ENCODE results near the gene CYBRD1. TPM values are rescaled to one million over a fixed set of nuclear protein-coding genes. Genes with fewer than 3 reads are reported as not detected.

Gene CYBRD1
- total RNA-seq, 1 experiment from 2014 or later, result 9.7 TPM

- Histone ChIP-seq H3K4me1 (no peaks in the 10 kb centered on the region), H3K27me3 (replicated peaks; ENCODE audit: control insufficient read depth, insufficient read depth, low read length) (no peaks in the 10 kb centered on the region), H3K4me3 (ENCODE audit: low read depth, low read length) (no peak overlapping the region), H3K36me3 (ENCODE audit: control insufficient read depth, insufficient read depth, low read length) (no peaks in the 10 kb centered on the region), H3K9me3 (no peaks in the 10 kb centered on the region)
- Mint-ChIP-seq H3K4me1 (ENCODE audit: low read depth, unreplicated experiment) (no peaks in the 10 kb centered on the region), H3K27me3 (ENCODE audit: insufficient read depth, unreplicated experiment) (peaks cover 10% of the 10 kb centered on the region), H3K36me3 (ENCODE audit: insufficient read depth, unreplicated experiment) (peaks cover 6% of the 10 kb centered on the region), H3K4me3 (ENCODE audit: unreplicated experiment) (no peak overlapping the region), H3K9me3 (ENCODE audit: unreplicated experiment) (no peaks in the 10 kb centered on the region), H3K27ac (ENCODE audit: unreplicated experiment) (no peak overlapping the region)
- peak; percentile 20 to 68 for TF ChIP-seq CTCF (IDR thresholded peaks at IDR 0.05; ENCODE audit: insufficient read depth in 1 of 2, low read depth in 1 of 2, low read length in 1 of 2, severe bottlenecking in 1 of 2, unreplicated experiment in 1 of 2)
- no TSS peak for BruUV-seq (replicated peaks)
- ChIA-PET CTCF (interaction anchor here (0.7 kb wide), 1 partner anchor 12 kb away, joined by 4 read pairs; no protein-coding TSS in a partner anchor), POLR2A (no interaction called here)
- peak in 1 of 2 experiments; percentile 41 for DNase-seq
- intact Hi-C loops (cut with micrococcal nuclease; ENCODE audit: unreplicated experiment), result no loop called here
These were observed 19.1 kb downstream of the CYBRD1 start for GRCh38 chr2:171541202-171541887.

GRCh38 chr2:171545086-171545485 is 22.8 kb downstream of the CYBRD1 start:
- H3K27ac Mint-ChIP-seq (ENCODE audit: unreplicated experiment), result no peak overlapping the region
- TF ChIP-seq CTCF (IDR thresholded peaks at IDR 0.05; ENCODE audit: insufficient read depth in 1 of 2, low read depth in 1 of 2, low read length in 1 of 2, severe bottlenecking in 1 of 2, unreplicated experiment in 1 of 2), result no peak
- no TSS peak for BruUV-seq (replicated peaks)
- no peaks in the 10 kb centered on the region for H3K4me1 Mint-ChIP-seq (ENCODE audit: low read depth, unreplicated experiment)
- POLR2A ChIA-PET, result no interaction called here
- H3K9me3 Mint-ChIP-seq (ENCODE audit: unreplicated experiment), result no peaks in the 10 kb centered on the region
- no peak overlapping the region for H3K4me3 Mint-ChIP-seq (ENCODE audit: unreplicated experiment)
- peaks cover 10% of the 10 kb centered on the region for H3K27me3 Mint-ChIP-seq (ENCODE audit: insufficient read depth, unreplicated experiment)
- no peaks in the 10 kb centered on the region for H3K27me3 ChIP-seq (replicated peaks; ENCODE audit: control insufficient read depth, insufficient read depth, low read length)
- H3K4me1 ChIP-seq, result no peaks in the 10 kb centered on the region
- no peak overlapping the region for H3K4me3 ChIP-seq (ENCODE audit: low read depth, low read length)
- intact Hi-C loops (cut with micrococcal nuclease; ENCODE audit: unreplicated experiment), result no loop called here
- no peak for DNase-seq
- no peaks in the 10 kb centered on the region for H3K36me3 ChIP-seq (ENCODE audit: control insufficient read depth, insufficient read depth, low read length)
- peaks cover 6% of the 10 kb centered on the region for H3K36me3 Mint-ChIP-seq (ENCODE audit: insufficient read depth, unreplicated experiment)
- CTCF ChIA-PET, result no interaction called here
- no peaks in the 10 kb centered on the region for H3K9me3 ChIP-seq

GRCh38 chr2:171547256-171547655 is 25.0 kb downstream of the CYBRD1 start:
- Mint-ChIP-seq H3K27ac (ENCODE audit: unreplicated experiment) (no peak overlapping the region), H3K27me3 (ENCODE audit: insufficient read depth, unreplicated experiment) (peaks cover 9% of the 10 kb centered on the region), H3K4me3 (ENCODE audit: unreplicated experiment) (no peak overlapping the region), H3K4me1 (ENCODE audit: low read depth, unreplicated experiment) (no peaks in the 10 kb centered on the region), H3K36me3 (ENCODE audit: insufficient read depth, unreplicated experiment) (peaks cover 6% of the 10 kb centered on the region), H3K9me3 (ENCODE audit: unreplicated experiment) (no peaks in the 10 kb centered on the region)
- H3K36me3 ChIP-seq (ENCODE audit: control insufficient read depth, insufficient read depth, low read length), result no peaks in the 10 kb centered on the region
- no peaks in the 10 kb centered on the region for H3K27me3 ChIP-seq (replicated peaks; ENCODE audit: control insufficient read depth, insufficient read depth, low read length)
- ChIA-PET POLR2A (no interaction called here), CTCF (no interaction called here)
- no peaks in the 10 kb centered on the region for H3K9me3 ChIP-seq
- DNase-seq, result no peak
- no TSS peak for BruUV-seq (replicated peaks)
- TF ChIP-seq CTCF (IDR thresholded peaks at IDR 0.05; ENCODE audit: insufficient read depth in 1 of 2, low read depth in 1 of 2, low read length in 1 of 2, severe bottlenecking in 1 of 2, unreplicated experiment in 1 of 2), result no peak
- H3K4me1 ChIP-seq, result no peaks in the 10 kb centered on the region
- intact Hi-C loops (cut with micrococcal nuclease; ENCODE audit: unreplicated experiment), result no loop called here
- no peak overlapping the region for H3K4me3 ChIP-seq (ENCODE audit: low read depth, low read length)

Measured in Caco-2 (cell line).